K562 (cell line): Measurements from ENCODE around the gene CEP128. TPM values are rescaled to one million over a fixed set of nuclear protein-coding genes. Genes with fewer than 3 reads are reported as not detected.

ENCODE experiments used
- ATAC-seq: fragments of 200-7000 bp; cut with Tn5 transposase; 3 replicates; pipeline ENCODE4 v1.9.1; 2020; ENCODE audit warnings: moderate library complexity
- BruUV-seq: library from RNA; stranded (reverse); fragments of 400-500 nt; replicated peaks from 2 replicates; lab custom pipeline; 2021; lab: Mats Ljungman, UMichigan
- CTCF ChIA-PET: fragments of 300-600 bp; formaldehyde crosslinking; extraction: SDS; loops from one replicate; lab custom pipeline; 2021; ENCODE audit warnings: low intra/inter-chr PET ratio; lab: Yijun Ruan, JAX
- POLR2A ChIA-PET: fragments of 300-600, 350-650 bp; sonication (Branson Sonifier 250); formaldehyde crosslinking; extraction: SDS; loops from one replicate; lab custom pipeline; 2021; ENCODE audit warnings: antibody characterized with exemption, inconsistent platforms; lab: Yijun Ruan, JAX
- DNase-seq, 4 experiments: peaks; one replicate each; pipeline versions ENCODE4 v3.0.0 to v3.0.0-alpha.2; 2011 to 2018; ENCODE audit warnings: low spot score in 3 of 4, mixed read lengths in 3 of 4; ENCODE audit errors: extremely low read depth in 1 of 4
- FAIRE-seq: peaks from 2 replicates; lab custom pipeline; 2011; peaks lifted over from hg19 to GRCh38; lab: Jason Lieb, UNC
- H2AFZ ChIP-seq: 2 replicates; pipeline ENCODE4 v1.6.0; 2011; ENCODE audit warnings: low read depth, low read length, control low read depth, inconsistent platforms
- H3K27ac ChIP-seq: fragments of 200-600 bp; 3 replicates; pipeline ENCODE4 v1.8.0; 2011; ENCODE audit warnings: low read depth, mild to moderate bottlenecking, control low read depth, inconsistent platforms, low read length, moderate library complexity, mixed read lengths; ENCODE audit errors: extremely low read depth
- H3K27me3 ChIP-seq, 2 experiments: fragments of 300-600 bp in 1 of 2; 2 replicates in 1 of 2; 3 replicates in 1 of 2; pipeline versions ENCODE4 v1.6.0 to v1.8.0; 2011; ENCODE audit warnings: inconsistent platforms in 2 of 2, low read length in 2 of 2, mild to moderate bottlenecking in 1 of 2, mixed read lengths in 1 of 2, moderate library complexity in 1 of 2; ENCODE audit not compliant: control insufficient read depth in 2 of 2, insufficient read depth in 2 of 2
- H3K36me3 ChIP-seq: fragments of 300-600 bp; 3 replicates; pipeline ENCODE4 v1.8.0; 2011; ENCODE audit warnings: mild to moderate bottlenecking, low read length, inconsistent platforms; ENCODE audit not compliant: control insufficient read depth, insufficient read depth
- H3K4me1 ChIP-seq, 2 experiments: fragments of 200-600 bp in 1 of 2; replicated peaks in 1 of 2; 2 replicates in 1 of 2; 3 replicates in 1 of 2; pipeline versions ENCODE4 v1.5.1 to v1.8.0; 2011; ENCODE audit warnings: inconsistent platforms in 2 of 2, low read length in 2 of 2, mild to moderate bottlenecking in 1 of 2, mixed read lengths in 1 of 2, moderate library complexity in 1 of 2; ENCODE audit not compliant: control insufficient read depth in 2 of 2, insufficient read depth in 2 of 2
- H3K4me2 ChIP-seq: 2 replicates; pipeline ENCODE4 v1.6.1; 2011; ENCODE audit warnings: low read length, control low read depth, inconsistent platforms, mixed read lengths; ENCODE audit not compliant: insufficient read depth
- H3K4me3 ChIP-seq: fragments of 200-600 bp; sonication (generic), shearing (Covaris generic); 2 replicates; pipeline ENCODE4 v1.5.1; 2016; ENCODE audit warnings: control low read depth, inconsistent platforms
- H3K79me2 ChIP-seq: fragments of 200-600 bp; 3 replicates; pipeline ENCODE4 v1.8.0; 2011; ENCODE audit warnings: low read length, inconsistent platforms; ENCODE audit not compliant: control insufficient read depth, insufficient read depth
- H3K9ac ChIP-seq, 2 experiments: 2 replicates each; pipeline versions ENCODE4 v1.6.0 to v1.6.1; 2011; ENCODE audit warnings: low read depth in 2 of 2, low read length in 2 of 2, control low read depth in 1 of 2, inconsistent platforms in 1 of 2, mild to moderate bottlenecking in 1 of 2, mixed read lengths in 1 of 2; ENCODE audit not compliant: insufficient read depth in 1 of 2
- H3K9me1 ChIP-seq: one replicate; pipeline ENCODE4 v1.6.0; 2011; ENCODE audit warnings: inconsistent platforms, mild to moderate bottlenecking, low read length, moderate library complexity; ENCODE audit not compliant: control insufficient read depth, insufficient read depth
- H3K9me3 ChIP-seq: replicated peaks from 2 replicates; pipeline ENCODE4 v1.5.1; 2011; ENCODE audit warnings: low read depth, low read length, inconsistent platforms; ENCODE audit not compliant: control insufficient read depth, insufficient read depth
- H4K20me1 ChIP-seq: replicated peaks from 2 replicates; pipeline ENCODE4 v1.6.1; 2011; ENCODE audit warnings: low read length, inconsistent platforms, mixed read lengths; ENCODE audit not compliant: control insufficient read depth, insufficient read depth
- EHMT2 ChIP-seq: fragments of 450-650 bp; IDR thresholded peaks from 2 replicates; pipeline ENCODE4 v1.6.1; 2018; ENCODE audit warnings: antibody characterized with exemption
- FIP1L1 ChIP-seq: fragments of 200-400 bp; formaldehyde crosslinking; IDR thresholded peaks from 2 replicates; pipeline ENCODE4 v1.6.1; 2018; ENCODE audit warnings: mild to moderate bottlenecking, low read depth, low read length; ENCODE audit not compliant: poor library complexity, severe bottlenecking
- HDAC3 ChIP-seq: fragments of 450-650 bp; IDR thresholded peaks from 2 replicates; pipeline ENCODE4 v1.6.1; 2018; ENCODE audit warnings: borderline replicate concordance, mild to moderate bottlenecking, moderate library complexity; ENCODE audit not compliant: partially characterized antibody
- MAFG ChIP-seq: fragments of 450-650 bp; conservative IDR thresholded peaks from 2 replicates; pipeline ENCODE4 v1.6.1; 2016; ENCODE audit warnings: missing genetic modification characterization, missing compliant biosample characterization
- NFIX ChIP-seq: fragments of 250-450 bp; sonication (Bioruptor Pico); IDR thresholded peaks from 2 replicates; pipeline ENCODE4 v1.4.0; 2020; ENCODE audit warnings: low read depth, mild to moderate bottlenecking, moderate library complexity
- PURB ChIP-seq: sonication (generic); formaldehyde crosslinking; IDR thresholded peaks from 2 replicates; pipeline ENCODE4 v1.9.0; 2021; ENCODE audit warnings: low read depth, mild to moderate bottlenecking, missing genetic modification reagents
- SOX6 ChIP-seq: fragments of 450-650 bp; IDR thresholded peaks from 2 replicates; pipeline ENCODE4 v1.6.1; 2014; ENCODE audit warnings: mild to moderate bottlenecking
- STAG1 ChIP-seq: sonication (generic); formaldehyde crosslinking; IDR thresholded peaks from 2 replicates; pipeline ENCODE4 v1.5.0; 2020; ENCODE audit warnings: missing genetic modification reagents, borderline replicate concordance
- XRCC3 ChIP-seq: fragments of 450-650 bp; IDR thresholded peaks from 2 replicates; pipeline ENCODE4 v1.6.1; 2017; ENCODE audit warnings: mild to moderate bottlenecking, moderate library complexity
- XRCC5 ChIP-seq: fragments of 200-400 bp; formaldehyde crosslinking; IDR thresholded peaks from 2 replicates; pipeline ENCODE4 v1.6.1; 2017; ENCODE audit warnings: low read depth, mild to moderate bottlenecking, low read length
- ZNF12 ChIP-seq: sonication (generic); formaldehyde crosslinking; IDR thresholded peaks from 2 replicates; pipeline ENCODE4 v1.4.0; 2020; ENCODE audit warnings: mild to moderate bottlenecking, missing genetic modification reagents
- ZNF121 ChIP-seq: sonication (generic); formaldehyde crosslinking; conservative IDR thresholded peaks from 2 replicates; pipeline ENCODE4 v1.8.0; 2022; ENCODE audit warnings: missing genetic modification reagents
- ZNF212 ChIP-seq: fragments of 450-650 bp; formaldehyde crosslinking; IDR thresholded peaks from 2 replicates; pipeline ENCODE4 v1.4.0; 2020; ENCODE audit warnings: mild to moderate bottlenecking
- WGBS: fragments of 100-300 bp; shearing (Covaris generic); methylation state at CpG from one replicate; pipeline ENCODE4 v1.1.6; 2016; ENCODE audit warnings: low coverage, mixed read lengths; ENCODE audit not compliant: insufficient coverage; ENCODE audit errors: missing lambda C conversion rate; 5-methylcytosine and 5-hydroxymethylcytosine counted together
- in situ Hi-C: fragments of 300-500 bp; cut with MboI; formaldehyde crosslinking; loops from 4 replicates; pipeline ENCODE4 v1.15.0; 2018; ENCODE audit warnings: inconsistent platforms, mixed read lengths
- intact Hi-C: fragments of 100-400 bp; cut with micrococcal nuclease; formaldehyde crosslinking; loops from 2 replicates; pipeline ENCODE4 v1.14.2; 2022
- polyA plus RNA-seq, 8 experiments: library from polyadenylated mRNA; depleted of rRNA in 4 of 8; stranded (reverse) in 5 of 8; unstranded in 3 of 8; fragments of >200 nt; fragmentation: Nextera tagmentation in 2 of 8; fragmentation: Illumina TruSeq in 1 of 8; extraction: Ambion mirVana in 2 of 8; extraction: Trizol in 1 of 8; gene quantifications; 2 replicates each; pipeline versions ENCODE4 v1.2.1 to v1.2.3, GENCODE V29; 2011 to 2014; ENCODE audit warnings: inconsistent platforms in 1 of 8, missing spikeins in 1 of 8
- total RNA-seq, 7 experiments: library from RNA; depleted of rRNA in 6 of 7; stranded (reverse); fragments of >200 nt in 6 of 7; fragmentation: Illumina TruSeq in 2 of 7; extraction: Trizol in 2 of 7; gene quantifications; 2 replicates each; pipeline versions ENCODE4 v1.2.1 to v1.2.3, GENCODE V29; 2011 to 2021; ENCODE audit warnings: low replicate concordance in 1 of 7
- TF ChIP-seq, protein P1 (sequence below): sonication (generic); formaldehyde crosslinking; IDR thresholded peaks from 2 replicates; pipeline ENCODE4 v1.8.0; 2022; ENCODE audit warnings: mild to moderate bottlenecking, missing genetic modification reagents, borderline replicate concordance
- TF ChIP-seq, protein P2 (sequence below): fragments of 250-450 bp; sonication (Bioruptor Pico); IDR thresholded peaks from 2 replicates; pipeline ENCODE4 v1.4.0; 2020; ENCODE audit warnings: mild to moderate bottlenecking
- TF ChIP-seq, protein P3 (sequence below), 3 experiments: fragments of 200-800 bp in 1 of 3; sonication (Bioruptor generic) in 1 of 3; sonication (generic) in 1 of 3; formaldehyde crosslinking in 1 of 3; IDR thresholded peaks; 2 replicates each; pipeline versions ENCODE4 v1.6.1 to v1.8.0; 2016 to 2022; ENCODE audit warnings: mild to moderate bottlenecking in 2 of 3, missing compliant biosample characterization in 2 of 3, missing genetic modification characterization in 2 of 3, missing genetic modification reagents in 1 of 3
- TF ChIP-seq, protein P4 (sequence below), 2 experiments: IDR thresholded peaks; 2 replicates each; pipeline ENCODE4 v1.6.1; 2011; ENCODE audit warnings: borderline replicate concordance in 1 of 2, control low read depth in 1 of 2, low read depth in 1 of 2, low read length in 1 of 2, mild to moderate bottlenecking in 1 of 2, mixed read lengths in 1 of 2, moderate library complexity in 1 of 2; ENCODE audit not compliant: insufficient read depth in 1 of 2, insufficient read length in 1 of 2, poor library complexity in 1 of 2, severe bottlenecking in 1 of 2; ENCODE audit errors: extremely low read depth in 1 of 2

The CEP128 gene
- total and polyA plus RNA-seq, 9 of the 15 experiments (the other 6 are each of a cell fraction or from before 2014, with no cell fraction given): 2.3 to 9.2 (median 4.6) TPM

GRCh38 chr14:80537626-80538025 lies 403.9 kb downstream of the CEP128 start:
- H2AFZ ChIP-seq: no peak overlapping the region
- BruUV-seq: no TSS peak
- H3K79me2 ChIP-seq: no peaks in the 10 kb centered on the region
- H3K4me1 ChIP-seq: no peaks in the 10 kb centered on the region
- CTCF ChIA-PET: no interaction called here
- no peak overlapping the region for H3K4me3 ChIP-seq
- 6% methylated on average over 5 of the region's 5 CpGs for WGBS
- intact Hi-C loops (no loop called here), in situ Hi-C loops (no loop called here)
- no peak for ATAC-seq
- no peaks in the 10 kb centered on the region for H4K20me1 ChIP-seq
- POLR2A ChIA-PET: no interaction called here
- no peaks in the 10 kb centered on the region for H3K36me3 ChIP-seq
- no peak overlapping the region for H3K9ac ChIP-seq
- no peaks in the 10 kb centered on the region for H3K9me3 ChIP-seq
- no peak for DNase-seq
- H3K27ac ChIP-seq: no peak overlapping the region
- H3K27me3 ChIP-seq: no peaks in the 10 kb centered on the region
- FAIRE-seq: no peak
- H3K4me2 ChIP-seq: no peak overlapping the region
- no peaks in the 10 kb centered on the region for H3K9me1 ChIP-seq
- TF ChIP-seq, protein P1, sequence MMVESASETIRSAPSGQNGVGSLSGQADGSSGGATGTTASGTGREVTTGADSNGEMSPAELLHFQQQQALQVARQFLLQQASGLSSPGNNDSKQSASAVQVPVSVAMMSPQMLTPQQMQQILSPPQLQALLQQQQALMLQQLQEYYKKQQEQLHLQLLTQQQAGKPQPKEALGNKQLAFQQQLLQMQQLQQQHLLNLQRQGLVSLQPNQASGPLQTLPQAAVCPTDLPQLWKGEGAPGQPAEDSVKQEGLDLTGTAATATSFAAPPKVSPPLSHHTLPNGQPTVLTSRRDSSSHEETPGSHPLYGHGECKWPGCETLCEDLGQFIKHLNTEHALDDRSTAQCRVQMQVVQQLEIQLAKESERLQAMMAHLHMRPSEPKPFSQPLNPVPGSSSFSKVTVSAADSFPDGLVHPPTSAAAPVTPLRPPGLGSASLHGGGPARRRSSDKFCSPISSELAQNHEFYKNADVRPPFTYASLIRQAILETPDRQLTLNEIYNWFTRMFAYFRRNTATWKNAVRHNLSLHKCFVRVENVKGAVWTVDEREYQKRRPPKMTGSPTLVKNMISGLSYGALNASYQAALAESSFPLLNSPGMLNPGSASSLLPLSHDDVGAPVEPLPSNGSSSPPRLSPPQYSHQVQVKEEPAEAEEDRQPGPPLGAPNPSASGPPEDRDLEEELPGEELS (CRISPR knock-in tag): no peak
- TF ChIP-seq MAFG (no peak), ZNF212 (no peak), XRCC3 (no peak), PURB (no peak), FIP1L1 (no peak), XRCC5 (no peak), NFIX (CRISPR knock-in tag) (no peak), ZNF121 (no peak), ZNF12 (no peak), EHMT2 (no peak), HDAC3 (no peak), SOX6 (no peak), STAG1 (CRISPR knock-in tag) (no peak)
- TF ChIP-seq, protein P2, sequence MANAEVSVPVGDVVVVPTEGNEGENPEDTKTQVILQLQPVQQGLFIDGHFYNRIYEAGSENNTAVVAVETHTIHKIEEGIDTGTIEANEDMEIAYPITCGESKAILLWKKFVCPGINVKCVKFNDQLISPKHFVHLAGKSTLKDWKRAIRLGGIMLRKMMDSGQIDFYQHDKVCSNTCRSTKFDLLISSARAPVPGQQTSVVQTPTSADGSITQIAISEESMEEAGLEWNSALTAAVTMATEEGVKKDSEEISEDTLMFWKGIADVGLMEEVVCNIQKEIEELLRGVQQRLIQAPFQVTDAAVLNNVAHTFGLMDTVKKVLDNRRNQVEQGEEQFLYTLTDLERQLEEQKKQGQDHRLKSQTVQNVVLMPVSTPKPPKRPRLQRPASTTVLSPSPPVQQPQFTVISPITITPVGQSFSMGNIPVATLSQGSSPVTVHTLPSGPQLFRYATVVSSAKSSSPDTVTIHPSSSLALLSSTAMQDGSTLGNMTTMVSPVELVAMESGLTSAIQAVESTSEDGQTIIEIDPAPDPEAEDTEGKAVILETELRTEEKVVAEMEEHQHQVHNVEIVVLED (CRISPR knock-in tag): no peak
- TF ChIP-seq, protein P3, sequence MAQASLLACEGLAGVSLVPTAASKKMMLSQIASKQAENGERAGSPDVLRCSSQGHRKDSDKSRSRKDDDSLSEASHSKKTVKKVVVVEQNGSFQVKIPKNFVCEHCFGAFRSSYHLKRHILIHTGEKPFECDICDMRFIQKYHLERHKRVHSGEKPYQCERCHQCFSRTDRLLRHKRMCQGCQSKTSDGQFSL (CRISPR knock-in tag; IDR thresholded peaks at IDR 0.05): no peak
- TF ChIP-seq, protein P3 (tag; IDR thresholded peaks at IDR 0.05): no peak
- TF ChIP-seq, protein P4, sequence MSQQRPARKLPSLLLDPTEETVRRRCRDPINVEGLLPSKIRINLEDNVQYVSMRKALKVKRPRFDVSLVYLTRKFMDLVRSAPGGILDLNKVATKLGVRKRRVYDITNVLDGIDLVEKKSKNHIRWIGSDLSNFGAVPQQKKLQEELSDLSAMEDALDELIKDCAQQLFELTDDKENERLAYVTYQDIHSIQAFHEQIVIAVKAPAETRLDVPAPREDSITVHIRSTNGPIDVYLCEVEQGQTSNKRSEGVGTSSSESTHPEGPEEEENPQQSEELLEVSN (IDR thresholded peaks at IDR 0.05; ENCODE audit: borderline replicate concordance in 1 of 2, extremely low read depth in 1 of 2, insufficient read depth in 1 of 2, insufficient read length in 1 of 2, low read depth in 1 of 2, low read length in 1 of 2, poor library complexity in 1 of 2, severe bottlenecking in 1 of 2): no peak
